GM19035 (cell line): ENCODE data around the gene TRIM46.
"Not testable (repeated sequence)": the region's sequence is repeated elsewhere in the genome, so short reads cannot be mapped to it uniquely, and the experiment has no call there.

Experiments used
- ATAC-seq: cut with Tn5 transposase; IDR thresholded peaks from one replicate; pipeline ENCODE4 v1.9.1; 2021; ENCODE audit not compliant: unreplicated experiment

Gene TRIM46

DNA sequence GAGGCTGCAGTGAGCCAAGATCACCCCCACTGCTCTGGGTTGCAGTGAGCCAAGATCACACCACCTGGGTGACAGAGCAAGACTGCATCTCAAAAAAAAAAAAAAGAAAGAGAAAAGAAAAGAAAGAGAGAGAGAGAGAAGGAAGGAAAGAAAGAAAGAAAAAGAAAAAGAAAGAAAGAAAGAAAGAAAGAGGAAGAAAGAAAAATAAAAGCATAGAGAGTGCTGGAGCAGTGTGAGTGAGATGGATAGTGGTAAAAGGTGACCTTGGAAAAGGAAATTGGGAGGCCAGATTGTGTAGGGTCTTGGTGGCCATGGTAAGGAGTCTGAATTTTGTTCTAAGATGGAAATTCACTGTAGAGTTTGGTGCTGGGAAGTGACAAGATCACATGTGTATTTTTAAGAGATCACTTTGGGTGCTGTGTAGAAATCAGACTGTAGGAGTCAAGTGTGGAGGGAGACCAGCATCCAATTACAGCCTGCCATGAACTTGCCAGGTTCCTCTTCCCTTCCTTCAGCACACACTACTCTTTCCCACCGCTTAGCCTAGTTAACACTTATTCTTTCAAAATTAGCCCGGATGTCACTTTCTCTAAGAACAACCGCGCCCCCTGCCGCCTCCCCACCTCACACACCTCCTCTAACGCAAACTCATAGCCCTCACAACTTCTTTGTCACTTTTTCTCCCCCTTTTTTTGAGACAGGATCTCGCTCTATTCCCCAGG, 52.7 kb downstream of the TRIM46 start:
- no peak for ATAC-seq

DNA sequence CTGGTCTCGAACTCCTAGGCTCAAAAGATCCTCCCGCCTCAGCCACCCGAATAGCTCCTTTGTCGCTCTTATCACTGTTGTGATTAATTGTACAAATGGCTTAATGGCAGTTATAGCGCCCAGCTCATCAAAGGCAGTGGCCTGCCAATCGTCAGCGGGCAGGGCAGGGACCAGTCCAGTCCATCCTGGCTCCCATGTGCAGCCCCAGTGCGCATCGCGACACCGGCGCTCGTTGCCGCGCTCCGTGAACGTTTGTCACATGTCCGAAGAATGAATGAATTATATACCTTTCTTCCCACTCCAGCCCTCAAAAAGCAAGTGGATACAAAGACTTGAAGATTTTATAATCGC, 53.2 kb downstream of the TRIM46 start:
- no peak for ATAC-seq

GRCh38 chr1:155227261-155228095, 53.8 kb downstream of the TRIM46 start:
- ATAC-seq, result peak; percentile 94

- no peak for ATAC-seq
These were observed 54.4 kb downstream of the TRIM46 start for GRCh38 chr1:155228096-155228427.

GRCh38 chr1:155231302-155231701, 57.7 kb downstream of the TRIM46 start:
- not testable (repeated sequence) for ATAC-seq

- not testable (repeated sequence) for ATAC-seq
These were observed 58.6 kb downstream of the TRIM46 start for GRCh38 chr1:155232001-155232978.

- not testable (repeated sequence) for ATAC-seq
These were observed 59.9 kb downstream of the TRIM46 start for GRCh38 chr1:155233502-155233901.
